Spleen (tissue), 11 donors: ENCODE data around the gene EFCAB11. TPM values are rescaled to one million over a fixed set of nuclear protein-coding genes. Genes with fewer than 3 reads are reported as not detected.
"Not testable (repeated sequence)": the region's sequence is repeated elsewhere in the genome, so short reads cannot be mapped to it uniquely, and the experiment has no call there.

Source experiments
- DNase-seq: peaks from one replicate; pipeline ENCODE4 v3.0.0-alpha.2; 2020
- H3K27ac ChIP-seq, 8 donors: fragments of 200-600 bp; sonication (generic) in 7 of 8; 1 replicate in 4 of 8; 2 replicates in 4 of 8; pipeline versions ENCODE4 v1.5.0 to v1.8.0; 2016 to 2021; ENCODE audit warnings: inconsistent platforms in 4 of 8, mild to moderate bottlenecking in 4 of 8, moderate library complexity in 1 of 8
- H3K27me3 ChIP-seq, 7 donors: fragments of 200-600 bp; sonication (generic) in 6 of 7; replicated peaks in 1 of 7; 1 replicate in 4 of 7; 2 replicates in 3 of 7; pipeline versions ENCODE4 v1.5.0 to v1.8.0; 2016 to 2021; ENCODE audit warnings: inconsistent platforms in 3 of 7, mild to moderate bottlenecking in 1 of 7
- H3K36me3 ChIP-seq, 6 donors: fragments of 200-600 bp; sonication (generic) in 5 of 6; 1 replicate in 4 of 6; 2 replicates in 2 of 6; pipeline versions ENCODE4 v1.5.0 to v1.8.0; 2016 to 2021; ENCODE audit warnings: inconsistent platforms in 2 of 6
- H3K4me1 ChIP-seq, 6 donors: fragments of 200-600 bp; sonication (generic) in 5 of 6; 1 replicate in 3 of 6; 2 replicates in 3 of 6; pipeline versions ENCODE4 v1.5.0 to v1.8.0; 2016 to 2021; ENCODE audit warnings: inconsistent platforms in 3 of 6
- H3K4me3 ChIP-seq, 8 donors: fragments of 200-600 bp; sonication (generic) in 7 of 8; 1 replicate in 4 of 8; 2 replicates in 4 of 8; pipeline versions ENCODE4 v1.5.0 to v1.8.0; 2016 to 2021; ENCODE audit warnings: inconsistent platforms in 4 of 8, mild to moderate bottlenecking in 4 of 8, moderate library complexity in 2 of 8
- H3K9me3 ChIP-seq, 8 donors: fragments of 200-600 bp; sonication (generic) in 7 of 8; 1 replicate in 4 of 8; 2 replicates in 4 of 8; pipeline versions ENCODE4 v1.5.0 to v1.8.0; 2016 to 2021; ENCODE audit warnings: inconsistent platforms in 4 of 8
- POLR2A ChIP-seq, 3 donors: fragments of 450-650 bp; IDR thresholded peaks; one replicate each; pipeline ENCODE4 v1.5.1; 2017; ENCODE audit warnings: antibody characterized with exemption in 3 of 3, mild to moderate bottlenecking in 1 of 3
- POLR2AphosphoS5 ChIP-seq, 3 donors: sonication (generic); formaldehyde crosslinking; IDR thresholded peaks; one replicate each; pipeline ENCODE4 v1.5.1; 2017; ENCODE audit warnings: antibody characterized with exemption in 3 of 3
- WGBS, 5 donors: extraction: QIAGEN DNeasy Blood & Tissue Kit in 3 of 5; methylation state at CpG; one replicate each; pipeline versions ENCODE4 v1.1.5 to v1.1.7; 2013 to 2018; 5-methylcytosine and 5-hydroxymethylcytosine counted together
- intact Hi-C: fragments of 100-400 bp; cut with DNase I; formaldehyde crosslinking; loops from one replicate; pipeline ENCODE4 v1.15.0; 2023; ENCODE audit warnings: low total_unique reads
- polyA plus RNA-seq, 3 donors: library from polyadenylated mRNA; stranded (reverse); fragments of 200-250 nt; gene quantifications; one replicate each; pipeline ENCODE4 v1.2.1, GENCODE V29; 2013
- total RNA-seq, 7 donors: library from RNA; depleted of rRNA in 3 of 7; stranded (reverse); fragments of >200 nt in 3 of 7; fragmentation: NEBNext Ultra II Directional in 4 of 7; extraction: Animal tissue kit (Norgen Biotek cat#: 25700) in 4 of 7; gene quantifications; one replicate each; pipeline versions ENCODE4 v1.1.0 to v1.2.1, GENCODE V29; 2016 to 2021
- TF ChIP-seq, protein P1 (sequence below), 11 experiments: fragments of 200-600 bp in 7 of 11; fragments of 450-650 bp in 4 of 11; sonication (generic) in 4 of 11; IDR thresholded peaks in 8 of 11; conservative IDR thresholded peaks in 3 of 11; 1 replicate in 7 of 11; 2 replicates in 4 of 11; pipeline versions ENCODE4 v1.4.0 to v1.8.0; 2016 to 2021; ENCODE audit warnings: antibody characterized with exemption in 11 of 11, inconsistent platforms in 4 of 11, mild to moderate bottlenecking in 1 of 11
- donor health status: healthy with polysubstance abuse.
- donor health status: DM: no; HTN: no; CAD: no; lungs with moderate emphysema.
- donor health status: DM: no; HTN: no; CAD: no.
- donor health status: Bipolar disorder and iron deficiency.
- donor health status: healthy.
- donor health status: DM: no; HTN: no; CAD: no.
- donor health status: DM: yes; HTN: yes; CAD: no.

The EFCAB11 gene
- total and polyA plus RNA-seq, 10 donors = 2.5 to 13.7 (median 7.4) TPM

DNA sequence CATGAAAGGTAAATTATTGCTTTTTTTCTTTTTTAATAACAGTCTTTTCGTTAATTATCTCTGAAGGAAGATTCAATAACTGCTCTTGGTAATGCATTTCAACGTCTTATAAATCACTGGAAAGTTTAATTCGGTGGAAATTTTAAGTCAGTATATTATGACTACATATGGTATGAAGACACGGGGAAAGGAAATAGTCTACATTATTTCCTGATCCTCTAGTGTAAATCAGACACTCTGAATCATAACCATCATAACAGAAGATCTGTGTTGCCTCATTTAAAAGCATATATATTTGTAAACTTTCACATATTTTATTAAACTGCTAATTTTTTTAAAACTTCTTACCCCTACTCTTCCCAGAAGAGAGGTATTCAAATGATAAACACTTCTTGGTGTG is 53.7 kb downstream of the EFCAB11 start:
- intact Hi-C loops = no loop called here
- TF ChIP-seq POLR2A (IDR thresholded peaks at IDR 0.05) = no peak
- TF ChIP-seq POLR2AphosphoS5 (IDR thresholded peaks at IDR 0.05) = no peak
- TF ChIP-seq, protein P1, sequence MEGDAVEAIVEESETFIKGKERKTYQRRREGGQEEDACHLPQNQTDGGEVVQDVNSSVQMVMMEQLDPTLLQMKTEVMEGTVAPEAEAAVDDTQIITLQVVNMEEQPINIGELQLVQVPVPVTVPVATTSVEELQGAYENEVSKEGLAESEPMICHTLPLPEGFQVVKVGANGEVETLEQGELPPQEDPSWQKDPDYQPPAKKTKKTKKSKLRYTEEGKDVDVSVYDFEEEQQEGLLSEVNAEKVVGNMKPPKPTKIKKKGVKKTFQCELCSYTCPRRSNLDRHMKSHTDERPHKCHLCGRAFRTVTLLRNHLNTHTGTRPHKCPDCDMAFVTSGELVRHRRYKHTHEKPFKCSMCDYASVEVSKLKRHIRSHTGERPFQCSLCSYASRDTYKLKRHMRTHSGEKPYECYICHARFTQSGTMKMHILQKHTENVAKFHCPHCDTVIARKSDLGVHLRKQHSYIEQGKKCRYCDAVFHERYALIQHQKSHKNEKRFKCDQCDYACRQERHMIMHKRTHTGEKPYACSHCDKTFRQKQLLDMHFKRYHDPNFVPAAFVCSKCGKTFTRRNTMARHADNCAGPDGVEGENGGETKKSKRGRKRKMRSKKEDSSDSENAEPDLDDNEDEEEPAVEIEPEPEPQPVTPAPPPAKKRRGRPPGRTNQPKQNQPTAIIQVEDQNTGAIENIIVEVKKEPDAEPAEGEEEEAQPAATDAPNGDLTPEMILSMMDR (IDR thresholded peaks at IDR 0.05 in 8 of 11, conservative IDR thresholded peaks at IDR 0.05 in 3 of 11) = no peak
- WGBS, 5 donors = 86 to 94% (median 89%) methylated on average over 4 of the region's 4 CpGs
- no peak for DNase-seq
- H3K4me3 ChIP-seq = no peak overlapping the region
- peaks cover 0 to 12% (median 1%) of the 10 kb centered on the region in 6 donors for H3K4me1 ChIP-seq
- H3K27ac ChIP-seq = no peak overlapping the region
- H3K36me3 ChIP-seq = no peaks in the 10 kb centered on the region
- no peaks in the 10 kb centered on the region for H3K9me3 ChIP-seq
- no peaks in the 10 kb centered on the region for H3K27me3 ChIP-seq

DNA sequence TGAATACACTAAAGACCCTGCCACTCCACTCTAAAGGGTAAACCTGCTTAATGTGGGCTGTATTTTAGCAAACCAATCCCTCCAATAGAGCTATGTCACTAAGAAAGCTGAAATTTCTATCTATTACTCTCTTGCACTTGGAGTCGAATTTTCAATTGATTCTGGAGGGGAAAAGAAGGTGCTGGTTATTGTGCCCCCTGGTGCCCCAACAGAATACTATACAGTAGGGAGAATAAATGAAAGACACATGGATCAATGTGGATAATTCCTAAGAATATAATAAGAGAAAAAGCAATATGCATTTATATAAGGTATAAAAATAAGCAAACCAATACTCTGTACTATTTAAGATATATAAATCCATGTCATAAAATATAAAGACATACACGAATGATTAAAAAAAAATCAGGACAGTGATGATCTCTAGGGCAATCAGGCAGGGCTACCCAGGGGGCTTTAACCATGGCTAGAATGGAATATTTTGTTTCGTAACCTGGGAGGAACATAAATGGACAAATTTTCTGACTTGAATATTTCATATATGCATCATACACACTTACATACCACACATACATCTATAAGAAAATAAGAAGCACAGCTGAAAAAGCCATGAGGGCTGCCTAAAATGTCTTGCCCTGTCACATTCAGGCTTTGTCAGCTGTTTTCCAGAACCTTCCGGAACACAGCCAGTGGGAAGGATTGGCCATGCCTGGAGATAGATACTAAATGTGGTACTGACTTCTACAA is 54.4 kb downstream of the EFCAB11 start:
- Histone ChIP-seq H3K4me3 (no peak overlapping the region), H3K27me3 (no peaks in the 10 kb centered on the region), H3K27ac (no peak overlapping the region), H3K36me3 (no peaks in the 10 kb centered on the region), H3K4me1 (peaks cover 0 to 12% (median 1%) of the 10 kb centered on the region in 6 donors), H3K9me3 (no peaks in the 10 kb centered on the region)
- intact Hi-C loops = no loop called here
- TF ChIP-seq, protein P1 (IDR thresholded peaks at IDR 0.05 in 8 of 11, conservative IDR thresholded peaks at IDR 0.05 in 3 of 11) = peak in 10 of 11 experiments; percentile 15 to 61 (median 46)
- TF ChIP-seq POLR2AphosphoS5 (IDR thresholded peaks at IDR 0.05) = no peak
- 78 to 89% (median 82%) methylated on average over 4 of the region's 4 CpGs for WGBS, 5 donors
- DNase-seq = no peak

DNA sequence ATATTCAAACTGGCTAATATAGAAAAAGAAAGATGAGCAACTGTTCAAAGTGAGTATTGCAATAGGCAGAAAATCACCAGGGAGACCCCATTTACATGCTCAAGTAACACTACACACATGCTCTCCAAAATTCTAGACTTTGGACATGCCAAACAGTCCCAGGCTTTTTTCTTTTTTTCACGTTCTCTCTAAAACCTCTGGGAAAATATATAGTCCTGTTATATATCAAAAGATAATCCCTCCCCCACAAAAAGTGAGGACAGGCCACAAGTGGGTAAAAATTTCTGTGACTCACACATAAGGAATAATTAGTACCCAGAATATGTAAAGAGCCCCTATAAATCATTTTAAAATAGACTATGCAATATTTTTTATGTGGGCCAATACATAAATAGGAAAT is 55.2 kb downstream of the EFCAB11 start:
- 84 to 100% (median 96%) methylated on average over 1 of the region's 1 CpG for WGBS, 5 donors
- intact Hi-C loops = no loop called here
- H3K4me1 ChIP-seq = peaks cover 0 to 12% (median 1%) of the 10 kb centered on the region in 6 donors
- H3K27me3 ChIP-seq = no peaks in the 10 kb centered on the region
- H3K27ac ChIP-seq = no peak overlapping the region
- no peaks in the 10 kb centered on the region for H3K36me3 ChIP-seq
- no peak for DNase-seq
- H3K4me3 ChIP-seq = no peak overlapping the region
- no peaks in the 10 kb centered on the region for H3K9me3 ChIP-seq
- TF ChIP-seq POLR2AphosphoS5 (IDR thresholded peaks at IDR 0.05) (no peak), POLR2A (IDR thresholded peaks at IDR 0.05) (no peak)
- TF ChIP-seq, protein P1 (IDR thresholded peaks at IDR 0.05 in 8 of 11, conservative IDR thresholded peaks at IDR 0.05 in 3 of 11) = no peak

DNA sequence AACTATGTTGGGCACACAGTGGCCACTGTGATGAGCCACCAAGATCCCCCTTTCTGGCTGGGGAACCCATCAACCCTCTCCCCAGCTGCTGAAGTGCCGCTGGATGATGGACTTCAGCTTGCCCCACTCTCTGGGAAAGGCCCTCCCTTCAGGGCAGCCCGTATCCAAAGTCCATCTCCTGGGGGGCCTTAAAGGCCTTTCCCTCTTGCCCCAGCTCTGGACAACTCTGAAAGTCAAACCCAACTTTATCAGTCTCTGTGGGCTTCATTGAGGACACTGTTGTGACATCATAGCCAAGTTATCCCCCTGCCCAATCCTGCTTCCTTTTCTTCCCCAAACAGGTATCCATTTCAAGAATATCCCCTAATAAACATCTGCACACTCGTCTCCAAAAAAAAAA is 61.1 kb downstream of the EFCAB11 start:
- H3K27me3 ChIP-seq, H3K36me3 ChIP-seq, H3K4me3 ChIP-seq, H3K27ac ChIP-seq, intact Hi-C loops, DNase-seq, H3K4me1 ChIP-seq: not testable (repeated sequence)
- peaks cover 0 to 15% (median 13%) of the 10 kb centered on the region in 8 donors for H3K9me3 ChIP-seq
- WGBS, 5 donors = 87 to 96% (median 90%) methylated on average over 2 to 3 of the region's 3 CpGs
